Pulmonary artery endothelial cell (primary cell): ENCODE measurements around the gene ROBO1. TPM values are rescaled to one million over a fixed set of nuclear protein-coding genes. Genes with fewer than 3 reads are reported as not detected.

Experiments
- DNase-seq: peaks from one replicate; pipeline ENCODE4 v3.0.0-alpha.2; 2011; ENCODE audit warnings: low read depth, low spot score
- total RNA-seq: library from RNA; depleted of rRNA; stranded (reverse); fragments of >200 nt; gene quantifications from 2 replicates; pipeline ENCODE4 v1.2.3, GENCODE V29; 2014

The ROBO1 gene
- total RNA-seq, 1 donor from 2014 or later, result 26.4 TPM

GRCh38 chr3:78986416-78987101 lies 781.2 kb downstream of the ROBO1 start:
- DNase-seq, result no peak

- no peak for DNase-seq
Observed at GRCh38 chr3:78985981-78986380, 781.8 kb downstream of the ROBO1 start.

GRCh38 chr3:78979028-78979427 lies 788.8 kb downstream of the ROBO1 start:
- no peak for DNase-seq

- no peak for DNase-seq
Observed at GRCh38 chr3:78978037-78978436, 789.8 kb downstream of the ROBO1 start.

GRCh38 chr3:78977073-78977472 lies 790.7 kb downstream of the ROBO1 start:
- no peak for DNase-seq

GRCh38 chr3:78976200-78976599 lies 791.6 kb downstream of the ROBO1 start:
- DNase-seq, result no peak

- no peak for DNase-seq
Observed at GRCh38 chr3:78974181-78974790, 793.5 kb downstream of the ROBO1 start.

GRCh38 chr3:78972617-78973301 lies 795.0 kb downstream of the ROBO1 start:
- no peak for DNase-seq

GRCh38 chr3:78970656-78971055 lies 797.1 kb downstream of the ROBO1 start:
- DNase-seq, result no peak

- DNase-seq, result no peak
Observed at GRCh38 chr3:78969483-78969882, 798.3 kb downstream of the ROBO1 start.

- no peak for DNase-seq
Observed at GRCh38 chr3:78967061-78967460, 800.7 kb downstream of the ROBO1 start.

GRCh38 chr3:78963771-78964170 lies 804.0 kb downstream of the ROBO1 start:
- no peak for DNase-seq

GRCh38 chr3:78957456-78957855 lies 810.3 kb downstream of the ROBO1 start:
- DNase-seq, result no peak

GRCh38 chr3:78951342-78951945 lies 816.4 kb downstream of the ROBO1 start:
- DNase-seq, result no peak

GRCh38 chr3:78941587-78941986 lies 826.2 kb downstream of the ROBO1 start:
- no peak for DNase-seq

GRCh38 chr3:78940626-78941025 lies 827.2 kb downstream of the ROBO1 start:
- DNase-seq, result no peak

- no peak for DNase-seq
Observed at GRCh38 chr3:78940128-78940527, 827.7 kb downstream of the ROBO1 start.

GRCh38 chr3:78937475-78937874 lies 830.3 kb downstream of the ROBO1 start:
- no peak for DNase-seq

- no peak for DNase-seq
Observed at GRCh38 chr3:78927759-78928158, 840.0 kb downstream of the ROBO1 start.

- no peak for DNase-seq
Observed at GRCh38 chr3:78926523-78926922, 841.3 kb downstream of the ROBO1 start.

- DNase-seq, result no peak
Observed at GRCh38 chr3:78924711-78925110, 843.1 kb downstream of the ROBO1 start.

- no peak for DNase-seq
Observed at GRCh38 chr3:78919021-78919755, 848.6 kb downstream of the ROBO1 start.
